HG03103 (cell line): Measurements from ENCODE around the gene FHOD3.

ENCODE experiments used
- ATAC-seq: cut with Tn5 transposase; IDR thresholded peaks from one replicate; pipeline ENCODE4 v1.9.1; 2021; ENCODE audit warnings: low read depth; ENCODE audit not compliant: unreplicated experiment

FHOD3 gene

DNA sequence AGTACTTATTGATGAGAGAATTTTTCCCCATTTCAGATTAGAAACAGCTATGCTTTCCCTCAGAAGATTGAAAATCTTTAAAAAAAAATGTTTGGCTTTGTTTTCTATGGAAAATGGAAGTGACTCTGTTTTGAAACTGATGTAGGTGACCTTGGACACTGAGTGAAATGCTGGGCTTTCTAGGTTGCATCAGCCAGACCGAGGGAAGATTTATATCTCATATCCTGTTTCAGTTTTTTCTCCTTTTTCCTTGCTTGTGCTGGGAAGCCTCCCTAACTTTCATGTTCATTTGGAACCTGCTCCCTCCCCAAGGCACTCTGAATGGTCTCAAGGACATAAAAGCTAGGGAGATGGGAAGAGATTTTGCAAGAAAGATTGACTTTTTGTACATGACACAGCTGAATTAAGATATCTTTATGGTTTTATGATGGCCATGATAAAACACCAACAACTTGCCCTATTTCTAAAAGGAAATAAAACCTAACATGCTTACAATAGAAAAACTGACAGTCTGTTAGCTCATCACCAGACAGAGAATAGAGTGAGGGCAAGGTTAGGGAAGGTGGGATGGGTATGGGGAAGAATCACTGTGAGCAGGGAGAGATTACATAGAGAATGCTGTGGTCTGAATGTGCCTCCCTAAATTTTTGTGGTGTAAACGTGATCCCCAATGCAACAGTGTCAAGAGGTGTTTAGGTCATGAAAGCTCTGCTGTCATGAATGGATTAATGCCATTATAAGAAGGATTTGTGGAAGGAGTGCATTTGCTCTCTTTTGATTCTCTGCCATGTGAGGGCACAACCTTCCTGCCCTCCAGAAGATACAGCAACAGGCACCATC, 281.6 kb downstream of the FHOD3 start:
- no peak for ATAC-seq

DNA sequence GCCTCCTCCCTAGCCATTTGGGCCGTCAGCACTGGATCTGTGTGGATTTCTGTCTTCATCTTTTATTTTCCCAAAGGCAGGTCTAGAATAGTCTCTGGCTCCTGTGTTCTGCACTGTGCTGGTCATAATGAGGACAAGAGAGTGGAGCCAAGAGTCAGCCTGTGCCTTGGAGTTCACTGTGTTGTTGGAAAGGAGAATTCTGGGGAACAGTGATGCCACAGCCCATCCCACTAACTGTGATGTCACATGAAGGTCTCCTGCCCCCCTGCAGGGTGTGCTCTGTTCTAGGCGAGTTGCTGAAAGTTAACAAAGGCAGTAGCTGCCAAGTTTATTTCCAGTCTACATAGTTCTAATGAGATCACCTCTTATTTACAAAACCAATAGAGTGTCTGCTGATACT, 282.8 kb downstream of the FHOD3 start:
- no peak for ATAC-seq

DNA sequence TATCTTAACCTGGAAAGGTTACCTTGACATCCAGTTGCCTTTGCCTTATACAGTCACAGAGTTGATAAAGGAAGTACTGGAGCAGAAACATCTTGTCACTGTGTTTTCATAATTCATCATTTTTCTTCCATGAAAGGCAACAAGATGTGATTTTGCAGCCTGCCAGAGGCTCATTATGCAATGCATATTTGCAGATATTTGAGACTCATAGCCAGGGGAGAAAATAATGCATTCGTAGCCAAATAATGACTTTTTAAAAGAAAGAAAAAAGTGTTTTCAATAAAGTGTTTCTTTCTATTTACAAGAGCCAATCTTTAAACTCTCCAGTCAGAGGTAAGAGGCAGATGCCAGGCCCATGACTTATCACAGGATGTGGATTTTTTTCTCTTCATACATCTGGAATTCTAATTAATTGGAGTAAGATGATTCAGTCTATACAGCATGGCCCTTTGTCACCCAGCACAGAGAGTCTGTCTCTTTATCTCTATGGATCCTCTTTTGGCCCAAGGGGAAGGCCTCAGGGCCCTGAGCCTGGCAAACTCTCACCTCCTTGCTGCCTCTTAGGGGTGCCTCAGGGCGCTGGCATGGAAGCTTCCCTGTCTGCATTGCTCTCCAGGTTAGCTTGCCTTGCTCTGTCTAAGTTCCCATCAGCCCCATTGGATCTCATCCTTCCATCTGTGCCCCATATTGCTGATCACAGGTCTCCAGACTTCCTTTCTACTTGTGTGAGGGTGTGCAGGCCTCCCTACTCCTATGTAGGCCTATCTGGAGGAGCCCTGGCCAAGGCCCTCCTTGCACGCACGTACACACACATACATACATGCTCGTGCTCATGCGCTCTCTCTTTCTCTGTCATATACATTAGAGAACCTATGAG, 283.6 kb downstream of the FHOD3 start:
- no peak for ATAC-seq

DNA sequence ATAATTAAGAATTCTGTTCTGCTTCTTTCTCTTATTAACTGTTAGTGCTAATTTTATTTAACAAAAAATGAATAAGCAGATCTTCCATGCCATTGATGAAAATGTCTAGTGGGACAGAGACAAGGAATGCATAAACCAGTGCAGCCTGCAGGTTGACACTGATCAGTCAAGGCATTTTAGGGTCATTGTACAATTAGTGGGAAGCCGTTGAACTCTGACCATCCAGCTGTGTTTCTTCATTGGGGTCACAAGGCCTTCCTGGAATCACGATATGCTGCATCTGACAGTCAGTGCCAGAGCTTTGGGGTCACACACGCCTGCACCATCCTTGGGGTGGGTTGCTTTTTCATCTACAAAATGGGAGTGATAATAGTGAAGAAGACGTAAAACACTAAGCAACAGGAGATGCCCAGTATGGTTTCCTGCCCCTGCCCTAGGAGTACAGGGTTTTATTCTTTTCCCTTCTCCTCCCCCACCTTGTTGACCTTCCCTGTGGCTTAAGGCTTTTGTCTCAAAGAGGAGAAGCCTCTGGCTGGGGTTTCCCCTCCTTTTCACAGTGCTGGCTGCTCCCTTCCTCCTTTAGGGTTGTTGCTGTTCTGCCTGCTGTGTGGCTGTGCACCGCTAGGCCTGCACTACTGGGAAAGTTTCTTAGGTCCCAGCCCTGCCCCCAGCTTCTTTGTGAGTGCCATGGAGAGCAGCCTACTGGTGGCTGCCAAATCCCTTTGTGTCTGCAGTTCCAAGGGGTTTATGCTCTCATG, 285.7 kb downstream of the FHOD3 start:
- peak; percentile 51 for ATAC-seq

DNA sequence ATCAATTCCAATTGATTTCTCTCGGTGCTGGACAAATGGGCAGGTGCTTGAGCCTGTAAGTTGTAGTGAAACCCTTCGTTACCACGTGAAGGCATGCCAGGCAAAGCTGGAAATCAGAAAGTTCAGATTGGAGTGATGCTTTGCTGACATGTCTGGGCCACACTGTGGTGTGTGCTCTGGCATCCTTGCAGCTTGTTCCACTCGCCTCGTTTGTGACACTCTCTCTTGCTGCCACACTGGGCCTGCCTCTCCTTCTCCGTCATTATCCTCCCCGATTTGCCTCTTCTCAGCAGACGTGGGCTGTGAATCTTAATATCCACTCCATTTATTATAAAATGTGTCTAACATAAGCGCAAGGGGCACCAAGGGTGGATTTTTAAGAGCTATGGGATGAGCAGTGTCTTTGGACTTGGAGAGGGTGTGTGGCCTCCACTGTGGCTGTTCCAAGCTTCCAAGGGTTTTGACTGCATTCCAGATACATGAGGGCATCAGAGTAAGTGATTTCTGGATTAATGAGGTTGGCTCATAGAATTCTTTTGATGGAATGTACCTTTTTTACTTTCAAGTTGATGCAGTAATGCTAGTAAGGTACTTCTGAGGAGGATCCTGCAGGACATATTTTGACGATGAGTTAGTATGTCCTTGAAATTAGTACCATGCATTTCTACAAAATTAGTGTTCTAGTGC, 292.5 kb downstream of the FHOD3 start:
- no peak for ATAC-seq

DNA sequence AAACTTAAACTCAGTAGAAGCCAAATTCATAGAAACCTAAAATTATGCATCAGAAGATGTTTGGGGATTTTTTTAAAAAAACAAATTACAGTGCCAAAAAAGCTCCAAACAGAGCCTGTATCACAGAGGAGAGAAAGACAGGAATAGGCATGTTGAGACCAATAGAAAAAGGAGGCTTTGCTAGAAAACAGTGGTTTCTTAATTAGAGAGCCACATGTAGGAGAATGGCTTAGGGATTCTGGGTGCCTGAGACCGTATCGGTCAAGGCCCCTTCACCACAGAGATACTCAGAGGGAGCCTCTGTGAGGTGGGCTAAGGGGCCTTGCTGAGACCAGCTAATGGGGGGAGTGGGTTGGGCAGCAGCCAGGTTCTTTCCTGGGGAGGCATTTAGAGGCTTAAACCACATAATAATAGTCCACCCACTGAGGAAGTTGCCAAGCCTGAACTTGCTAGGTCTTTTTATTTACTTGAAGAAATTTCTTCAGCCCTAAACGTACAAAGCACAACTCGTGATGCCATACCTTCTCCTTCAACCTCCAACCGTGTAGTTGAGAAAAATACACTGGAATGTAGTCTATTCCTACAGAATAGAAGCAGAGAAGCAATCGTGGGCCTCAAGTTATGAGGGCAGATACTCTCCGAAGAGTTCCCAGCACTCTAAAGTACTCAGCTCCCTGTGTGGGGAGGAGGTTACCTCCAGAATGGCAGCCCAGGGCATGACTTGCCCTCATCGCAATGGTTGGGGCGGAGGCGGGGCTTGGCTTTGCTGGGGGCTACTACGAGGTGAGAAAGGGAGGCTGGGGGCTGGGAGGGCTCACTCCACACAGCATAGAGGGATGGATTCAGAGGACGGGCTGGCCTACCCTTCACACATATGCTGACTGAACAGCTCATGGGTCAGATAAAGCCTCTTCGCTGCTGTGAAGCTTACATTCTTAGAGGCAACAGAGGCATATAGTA, 293.4 kb downstream of the FHOD3 start:
- no peak for ATAC-seq

DNA sequence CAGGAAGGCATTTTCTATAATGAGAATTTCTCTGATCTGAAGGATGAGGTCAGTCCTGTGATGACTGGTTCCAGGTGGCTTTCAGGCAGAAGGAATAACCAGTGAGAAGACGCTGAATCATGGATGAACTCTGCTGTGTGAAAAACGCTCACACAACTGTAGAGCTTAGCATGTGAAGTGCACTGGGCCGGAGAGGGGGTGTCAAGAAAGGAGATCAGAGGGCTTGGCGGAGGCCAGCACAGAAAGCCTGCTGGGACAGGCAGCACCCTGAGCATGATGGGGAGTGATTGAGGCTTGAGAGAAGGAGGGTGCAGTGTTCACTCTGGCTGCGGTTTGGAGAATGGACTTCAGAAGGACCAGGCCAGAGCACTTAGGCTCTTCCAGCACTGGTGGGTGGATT, 294.8 kb downstream of the FHOD3 start:
- no peak for ATAC-seq

DNA sequence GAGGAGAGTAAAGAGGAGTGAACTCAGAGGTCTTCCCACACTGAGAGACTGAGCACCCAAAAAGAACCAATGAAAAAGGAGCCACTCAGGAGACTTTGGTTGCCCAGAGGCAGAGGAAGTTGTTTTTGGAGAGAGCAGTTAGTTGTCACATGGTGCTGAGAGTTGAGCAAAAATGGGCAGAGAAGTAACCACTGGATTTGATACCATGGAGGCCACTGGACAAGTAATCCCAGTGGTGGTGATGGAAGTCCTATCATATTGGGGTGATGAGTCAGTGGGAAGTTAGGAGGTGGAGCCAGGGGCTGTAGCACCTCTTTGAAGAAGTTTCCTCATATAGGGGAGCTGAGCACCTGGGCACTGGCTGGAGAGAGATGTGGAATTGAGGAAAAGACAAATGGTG, 295.5 kb downstream of the FHOD3 start:
- no peak for ATAC-seq

DNA sequence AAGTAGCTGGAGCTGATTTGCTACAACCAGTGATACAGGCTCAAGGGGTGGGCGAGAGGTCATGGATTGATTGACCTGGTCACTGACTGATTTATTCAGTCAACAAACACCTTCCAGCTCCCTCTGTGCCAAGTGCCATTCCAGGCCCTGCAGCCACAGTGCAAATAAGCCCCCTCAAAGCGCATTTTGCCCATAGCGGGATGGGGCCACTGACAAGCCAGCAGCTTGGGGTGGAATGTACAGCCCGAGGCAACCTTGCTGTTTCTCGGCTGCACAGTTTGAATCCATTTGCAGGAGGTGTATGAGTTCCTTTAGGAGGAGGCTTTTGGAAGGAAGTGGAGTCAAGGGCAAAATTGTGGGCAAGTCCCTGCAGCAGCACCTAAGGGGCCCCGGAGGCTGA, 296.1 kb downstream of the FHOD3 start:
- no peak for ATAC-seq

DNA sequence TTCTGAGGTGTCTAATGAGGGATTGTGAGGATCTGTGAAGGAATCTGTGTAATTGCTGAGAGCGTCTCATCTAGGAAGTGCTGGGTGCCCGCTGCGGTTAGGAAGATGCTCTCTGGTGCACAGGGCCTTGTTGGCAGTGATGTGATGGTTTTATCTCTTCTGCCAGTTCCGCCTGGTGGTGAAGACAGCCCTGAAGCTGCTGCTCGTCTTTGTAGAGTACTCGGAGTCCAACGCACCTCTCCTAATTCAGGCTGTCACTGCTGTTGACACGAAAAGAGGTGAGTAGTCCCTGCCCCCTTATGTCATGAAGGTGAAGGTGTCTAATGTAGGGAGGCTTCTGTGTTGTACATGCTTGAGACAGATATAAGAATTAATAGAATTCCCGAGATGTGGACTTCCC, 297.1 kb downstream of the FHOD3 start:
- no peak for ATAC-seq

DNA sequence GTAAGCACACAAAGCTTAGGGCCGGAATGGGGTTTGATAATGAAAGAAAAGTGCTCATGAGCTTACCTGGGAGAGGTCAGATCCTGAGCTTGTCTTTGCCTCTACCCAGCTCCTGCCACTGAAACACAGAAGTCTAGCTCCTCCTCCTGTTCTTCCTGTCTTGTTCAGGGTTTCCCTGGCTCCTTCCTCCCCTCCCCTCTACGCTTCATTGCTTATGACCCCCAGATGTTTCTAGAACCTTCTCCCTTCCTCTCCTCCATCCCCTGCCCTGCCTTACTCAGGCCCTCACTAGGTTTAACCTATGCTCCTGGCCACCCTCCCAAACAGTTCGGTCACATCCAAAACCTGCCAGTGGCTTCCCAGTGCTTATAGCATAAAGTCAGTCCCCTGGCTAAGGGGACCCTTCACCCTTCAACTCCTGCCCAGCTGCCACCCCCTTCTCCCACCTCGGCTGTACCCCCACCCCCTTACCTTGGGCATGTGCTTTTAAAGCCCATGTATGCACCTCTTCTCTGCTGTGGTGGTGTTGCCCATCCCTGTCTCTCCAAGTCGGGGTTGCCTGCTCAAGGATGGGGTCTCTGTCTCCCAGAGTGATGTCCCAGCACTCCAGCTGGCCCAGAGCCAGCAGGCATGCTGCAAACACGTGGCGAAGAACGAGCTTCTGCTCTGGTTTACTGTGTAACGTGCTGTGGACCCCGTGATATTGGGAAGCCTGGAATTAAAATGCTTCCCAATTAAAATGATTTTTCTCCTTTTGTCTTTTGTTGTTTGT, 297.7 kb downstream of the FHOD3 start:
- no peak for ATAC-seq

DNA sequence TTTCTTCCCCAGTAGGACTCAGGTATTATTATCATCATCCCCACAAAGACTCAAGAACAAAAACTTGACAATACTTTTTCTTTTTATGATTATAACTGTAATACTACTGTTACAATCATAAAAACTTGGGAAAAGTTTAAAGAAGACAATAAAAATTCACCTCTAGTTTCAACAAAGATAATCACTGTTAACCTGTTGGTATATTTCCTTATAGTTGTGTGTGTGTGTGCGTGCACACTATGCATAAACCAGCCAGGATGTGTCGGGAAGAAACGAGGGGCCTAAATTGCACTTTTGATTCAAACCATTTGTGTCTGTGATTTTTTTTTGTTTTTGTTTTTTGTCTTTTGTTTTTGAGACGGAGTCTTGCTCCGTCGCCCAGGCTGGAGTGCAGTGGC, 298.3 kb downstream of the FHOD3 start:
- no peak for ATAC-seq

DNA sequence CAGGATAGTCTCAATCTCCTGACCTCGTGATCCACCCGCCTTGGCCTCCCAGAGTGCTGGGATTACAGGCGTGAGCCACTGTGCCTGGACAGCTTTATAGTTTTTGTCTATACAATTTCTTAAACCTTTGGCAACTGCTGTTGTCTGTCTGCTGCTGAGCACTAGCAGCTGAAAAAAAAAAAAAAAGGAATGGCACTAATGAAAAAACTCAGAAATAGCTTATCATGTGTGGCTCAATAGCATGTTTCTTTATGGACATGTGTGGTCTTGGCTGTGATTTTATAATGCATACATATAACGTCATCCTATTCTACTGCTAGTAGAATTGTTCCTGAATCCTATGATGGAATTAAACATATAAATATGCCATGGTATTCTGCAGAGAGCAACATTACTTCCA, 300.1 kb downstream of the FHOD3 start:
- no peak for ATAC-seq

DNA sequence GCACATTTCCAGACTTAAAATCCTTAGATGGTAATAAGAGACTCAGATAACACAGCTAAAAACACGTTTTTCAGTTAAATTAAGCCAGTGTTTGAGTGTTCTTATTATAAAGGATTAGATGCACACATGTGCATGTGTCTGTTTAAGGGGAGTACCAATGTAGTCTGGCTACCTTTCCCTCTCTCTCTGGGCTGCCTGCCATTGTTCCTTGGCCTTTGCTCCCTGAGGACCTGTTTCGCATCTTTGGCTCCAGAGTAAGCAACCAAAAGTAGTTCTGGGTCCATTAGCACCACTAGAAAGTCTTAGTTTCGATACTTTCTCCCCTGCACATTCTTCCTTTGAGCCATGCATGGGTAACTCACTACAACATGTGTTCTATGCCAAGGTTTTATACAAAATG, 303.0 kb downstream of the FHOD3 start:
- no peak for ATAC-seq

DNA sequence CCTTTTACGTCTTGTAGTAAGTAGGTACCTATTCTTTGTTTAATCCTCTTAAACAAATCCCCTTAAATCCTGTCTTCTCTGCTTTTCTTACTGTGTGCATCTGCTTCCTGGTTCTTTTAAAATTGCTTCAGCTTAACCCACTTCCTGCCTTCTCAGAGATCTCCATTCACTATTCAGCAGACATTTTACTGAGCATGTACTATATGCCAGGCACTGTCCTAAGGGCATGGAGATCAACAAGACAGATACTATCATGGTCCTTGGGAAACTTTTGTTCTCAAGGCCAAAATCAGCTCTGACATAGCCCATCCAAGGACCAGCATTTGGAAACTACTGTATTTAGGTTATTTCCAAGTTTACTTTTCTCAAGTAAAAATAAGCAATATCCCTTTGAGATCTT, 303.8 kb downstream of the FHOD3 start:
- no peak for ATAC-seq

DNA sequence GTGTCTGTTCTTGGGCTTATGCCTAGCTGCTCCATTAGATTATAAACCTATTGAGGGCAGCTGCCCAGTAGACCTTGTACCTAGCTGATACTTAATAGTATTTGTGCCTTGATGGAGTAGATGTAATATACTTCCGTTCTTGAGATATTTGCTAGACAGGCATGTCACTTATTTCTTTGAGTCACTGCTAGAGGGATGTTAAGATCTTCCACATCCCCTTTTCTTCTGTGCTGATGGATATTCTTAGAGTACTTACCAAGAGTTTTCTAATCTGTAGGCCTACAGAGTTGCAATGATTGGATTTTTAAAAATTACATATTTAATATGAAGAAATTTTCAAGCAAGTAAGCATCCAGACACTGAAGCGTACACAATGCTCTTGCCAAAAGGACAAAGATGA, 304.6 kb downstream of the FHOD3 start:
- ATAC-seq: no peak

DNA sequence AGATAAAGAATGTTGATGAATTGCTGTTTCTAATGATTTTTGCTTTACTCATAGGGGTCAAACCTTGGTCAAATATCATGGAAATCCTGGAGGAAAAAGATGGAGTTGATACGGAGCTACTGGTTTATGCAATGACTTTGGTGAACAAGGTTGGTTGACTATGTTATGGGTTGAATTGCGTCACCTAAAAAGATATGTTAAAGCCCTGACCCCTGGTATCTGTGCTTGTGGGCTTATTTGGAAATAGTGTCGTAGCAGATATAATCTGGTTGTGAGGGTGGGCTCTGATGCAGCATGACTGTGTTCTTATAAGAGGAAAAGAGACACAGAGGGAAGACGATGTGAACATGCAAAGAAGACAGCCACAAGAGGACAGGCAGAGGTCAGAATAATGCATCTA, 305.1 kb downstream of the FHOD3 start:
- no peak for ATAC-seq

DNA sequence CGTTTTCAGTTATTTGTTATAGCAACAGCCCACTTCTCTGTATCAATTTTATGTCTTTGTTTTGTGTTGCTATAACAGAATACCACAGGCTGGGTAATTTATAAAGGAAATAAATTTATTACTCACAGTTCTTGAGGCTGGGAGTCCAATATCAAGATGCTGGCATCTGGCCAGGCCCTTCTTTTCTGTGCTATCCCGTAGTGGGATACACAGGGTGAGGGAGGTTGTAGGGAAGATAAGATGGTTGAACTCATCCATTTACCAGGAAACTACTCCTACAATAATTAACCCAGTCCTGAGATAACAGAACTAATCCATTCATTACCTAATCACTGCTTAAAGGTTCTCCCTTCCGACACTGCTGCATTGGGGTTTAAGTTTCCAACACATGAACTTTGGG, 310.6 kb downstream of the FHOD3 start:
- no peak for ATAC-seq

DNA sequence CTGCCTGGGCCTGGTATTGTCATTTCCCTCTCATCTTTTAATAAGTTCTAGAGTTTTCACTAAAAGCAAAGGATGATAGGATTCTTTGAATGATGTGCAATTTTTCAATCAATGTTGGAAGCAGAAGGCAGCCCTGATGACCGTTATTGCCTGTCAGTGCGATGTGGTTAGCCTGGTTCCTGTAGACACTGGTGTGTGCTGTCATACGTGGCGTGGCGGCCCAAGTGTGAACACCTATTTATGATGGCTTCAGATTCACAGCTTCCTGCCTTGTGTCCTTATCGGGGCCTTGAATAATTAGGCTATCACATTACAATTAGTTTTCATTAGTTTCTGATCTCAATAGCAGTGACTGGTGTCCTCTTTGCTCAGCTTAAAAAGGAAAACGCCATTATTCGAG, 312.7 kb downstream of the FHOD3 start:
- ATAC-seq: no peak
